ENCODE measurements around the gene ZSWIM6.

The ZSWIM6 gene

GRCh38 chr5:61563401-61563800 lies 231.3 kb downstream of the ZSWIM6 start:
- DNase-seq, result no peak

GRCh38 chr5:61567337-61567736 lies 235.3 kb downstream of the ZSWIM6 start:
- no peak for DNase-seq

GRCh38 chr5:61569353-61569752 lies 237.3 kb downstream of the ZSWIM6 start:
- no peak for DNase-seq

GRCh38 chr5:61570767-61571166 lies 238.7 kb downstream of the ZSWIM6 start:
- DNase-seq, result no peak

- no peak for DNase-seq
Observed at GRCh38 chr5:61572959-61573358, 240.9 kb downstream of the ZSWIM6 start.

GRCh38 chr5:61575103-61575502 lies 243.0 kb downstream of the ZSWIM6 start:
- no peak for DNase-seq

GRCh38 chr5:61575581-61575980 lies 243.5 kb downstream of the ZSWIM6 start:
- no peak for DNase-seq

- DNase-seq, result no peak
Observed at GRCh38 chr5:61576556-61576955, 244.5 kb downstream of the ZSWIM6 start.

GRCh38 chr5:61578858-61579503 lies 246.9 kb downstream of the ZSWIM6 start:
- no peak for DNase-seq

- no peak for DNase-seq
Observed at GRCh38 chr5:61582205-61582820, 250.3 kb downstream of the ZSWIM6 start.

- DNase-seq, result no peak
Observed at GRCh38 chr5:61582887-61583286, 250.8 kb downstream of the ZSWIM6 start.

- DNase-seq, result no peak
Observed at GRCh38 chr5:61586096-61587084, 254.3 kb downstream of the ZSWIM6 start.

GRCh38 chr5:61587125-61587524 lies 255.1 kb downstream of the ZSWIM6 start:
- DNase-seq, result no peak

GRCh38 chr5:61588216-61588615 lies 256.2 kb downstream of the ZSWIM6 start:
- DNase-seq, result no peak

- DNase-seq, result no peak
Observed at GRCh38 chr5:61589946-61590345, 257.9 kb downstream of the ZSWIM6 start.

- DNase-seq, result no peak
Observed at GRCh38 chr5:61590473-61590872, 258.4 kb downstream of the ZSWIM6 start.

GRCh38 chr5:61591859-61592258 lies 259.8 kb downstream of the ZSWIM6 start:
- DNase-seq, result no peak

GRCh38 chr5:61595426-61595825 lies 263.4 kb downstream of the ZSWIM6 start:
- no peak for DNase-seq
